Heart right ventricle (tissue), 16 donors: ENCODE results near the gene CALR. TPM values are rescaled to one million over a fixed set of nuclear protein-coding genes. Genes with fewer than 3 reads are reported as not detected.

Experiments used
- ATAC-seq, 8 donors: fragments of 200-7000 bp; cut with Tn5 transposase; one replicate each; pipeline ENCODE4 v1.9.1; 2020; ENCODE audit warnings: mild to moderate bottlenecking in 8 of 8, moderate library complexity in 8 of 8, moderate number of reproducible peaks in 1 of 8
- DNase-seq, 2 donors: peaks; one replicate each; pipeline ENCODE4 v3.0.0-alpha.2; 2020
- H3K27ac ChIP-seq, 10 donors: fragments of 200-600 bp; sonication (generic) in 2 of 10; one replicate each; pipeline versions ENCODE4 v1.5.0 to v1.8.0; 2020 to 2022; ENCODE audit warnings: mild to moderate bottlenecking in 3 of 10
- H3K27me3 ChIP-seq, 7 donors: fragments of 200-600 bp; one replicate each; pipeline ENCODE4 v1.8.0; 2021 to 2022; ENCODE audit warnings: mild to moderate bottlenecking in 2 of 7
- H3K36me3 ChIP-seq, 9 donors: fragments of 200-600 bp; sonication (generic) in 1 of 9; one replicate each; pipeline versions ENCODE4 v1.5.0 to v1.8.0; 2020 to 2022; ENCODE audit warnings: mild to moderate bottlenecking in 2 of 9
- H3K4me1 ChIP-seq, 9 donors: fragments of 200-600 bp; sonication (generic) in 1 of 9; one replicate each; pipeline versions ENCODE4 v1.5.0 to v1.8.0; 2020 to 2022; ENCODE audit warnings: mild to moderate bottlenecking in 4 of 9
- H3K4me3 ChIP-seq, 10 donors: fragments of 200-600 bp; sonication (generic) in 2 of 10; one replicate each; pipeline versions ENCODE4 v1.5.0 to v1.8.0; 2020 to 2022; ENCODE audit warnings: mild to moderate bottlenecking in 7 of 10, moderate library complexity in 2 of 10
- H3K9me3 ChIP-seq, 11 donors: fragments of 200-600 bp in 10 of 11; sonication (generic) in 2 of 11; one replicate each; pipeline versions ENCODE4 v1.5.0 to v1.8.0; 2013 to 2022; ENCODE audit warnings: mild to moderate bottlenecking in 2 of 11, control low read depth in 1 of 11, moderate library complexity in 1 of 11
- CTCF ChIP-seq, 9 donors: fragments of 200-600 bp; sonication (generic) in 2 of 9; IDR thresholded peaks; one replicate each; pipeline versions ENCODE4 v1.5.0 to v1.8.0; 2021 to 2022; ENCODE audit warnings: antibody characterized with exemption in 9 of 9, mild to moderate bottlenecking in 5 of 9, moderate library complexity in 1 of 9
- WGBS, 2 donors: extraction: QIAGEN DNeasy Blood & Tissue Kit; methylation state at CpG; one replicate each; pipeline ENCODE4 v1.1.7; 2013; ENCODE audit warnings: inconsistent platforms in 1 of 2; 5-methylcytosine and 5-hydroxymethylcytosine counted together
- intact Hi-C, 10 donors: fragments of 100-400 bp; cut with DNase I; formaldehyde crosslinking; loops; one replicate each; pipeline versions ENCODE4 v1.11.1 to v1.14.2; 2022
- polyA plus RNA-seq, 2 donors: library from polyadenylated mRNA; stranded (reverse); fragments of 200-250 nt; gene quantifications; one replicate each; pipeline ENCODE4 v1.2.3, GENCODE V29; 2013
- total RNA-seq, 10 donors: library from RNA; stranded (reverse); fragmentation: NEBNext Ultra II Directional in 3 of 10; extraction: Animal tissue kit (Norgen Biotek cat#: 25700) in 3 of 10; gene quantifications; one replicate each; pipeline versions ENCODE4 v1.2.1 to v1.2.4, GENCODE V29; 2021 to 2023
- donor health status: Arrhythmogenic right ventricular cardiomyopathy.
- donor health status: ischemic (EF 13 %, LVEDD 7.1; RV severe dilation, severe dysfunction).
- donor health status: healthy with polysubstance abuse.
- donor health status: DM: no; HTN: yes; CAD: no.
- donor health status: DM: no; HTN: no; CAD: no.
- donor health status: ischemic (EF 25% LVEDD 6.9; RV normal size, moderate dysfunction).
- donor health status: ischemic (EF 25% LVEDD 5.7; RV mildly dilated, moderate dysfunction).
- donor health status: healthy.
- donor health status: DM: yes; HTN: yes; CAD: no.
- donor health status: Ischemic cardiomyopathy.
- donor health status: ischemic (EF 35%, LVEDD 5.7; RV mildly dilated, moderate dysfunction).
- donor health status: nonischemic (EF 11% LVEDD 7.7; RV severe dilation, severe dysfunction).
- donor health status: DM: yes; HTN: yes; CAD: no.
- donor health status: PGD.
- donor health status: ischemic (EF 29% LVEDD 5.4; RV normal size, mild dysfunction).
- donor health status: nonischemic (EF 23%, LVEDD 6.1; RV moderate dilation, normal function).

Gene CALR
- total and polyA plus RNA-seq, 12 donors: 197 to 830 (median 348) TPM

- DNase-seq (peak; percentile 68 to 69), ATAC-seq (peak; percentile 75 to 84 (median 76))
- TF ChIP-seq CTCF (IDR thresholded peaks at IDR 0.05): no peak
- H3K36me3 ChIP-seq: peaks cover 6 to 84% (median 65%) of the 10 kb centered on the region in 9 donors
- H3K4me3 ChIP-seq: peak overlapping the region; percentile 83 to 97 (median 92)
- H3K9me3 ChIP-seq: no peaks in the 10 kb centered on the region
- H3K27ac ChIP-seq: peak overlapping the region; percentile 81 to 98 (median 95)
- WGBS, 2 donors: 0 to 1% methylated on average over 40 of the region's 40 CpGs
- peaks cover 7 to 72% (median 28%) of the 10 kb centered on the region in 9 donors for H3K4me1 ChIP-seq
- intact Hi-C loops: no loop called here
- H3K27me3 ChIP-seq: no peaks in the 10 kb centered on the region
Measured at GRCh38 chr19:12946092-12946721, 7.8 kb downstream of the CALR start.

DNA sequence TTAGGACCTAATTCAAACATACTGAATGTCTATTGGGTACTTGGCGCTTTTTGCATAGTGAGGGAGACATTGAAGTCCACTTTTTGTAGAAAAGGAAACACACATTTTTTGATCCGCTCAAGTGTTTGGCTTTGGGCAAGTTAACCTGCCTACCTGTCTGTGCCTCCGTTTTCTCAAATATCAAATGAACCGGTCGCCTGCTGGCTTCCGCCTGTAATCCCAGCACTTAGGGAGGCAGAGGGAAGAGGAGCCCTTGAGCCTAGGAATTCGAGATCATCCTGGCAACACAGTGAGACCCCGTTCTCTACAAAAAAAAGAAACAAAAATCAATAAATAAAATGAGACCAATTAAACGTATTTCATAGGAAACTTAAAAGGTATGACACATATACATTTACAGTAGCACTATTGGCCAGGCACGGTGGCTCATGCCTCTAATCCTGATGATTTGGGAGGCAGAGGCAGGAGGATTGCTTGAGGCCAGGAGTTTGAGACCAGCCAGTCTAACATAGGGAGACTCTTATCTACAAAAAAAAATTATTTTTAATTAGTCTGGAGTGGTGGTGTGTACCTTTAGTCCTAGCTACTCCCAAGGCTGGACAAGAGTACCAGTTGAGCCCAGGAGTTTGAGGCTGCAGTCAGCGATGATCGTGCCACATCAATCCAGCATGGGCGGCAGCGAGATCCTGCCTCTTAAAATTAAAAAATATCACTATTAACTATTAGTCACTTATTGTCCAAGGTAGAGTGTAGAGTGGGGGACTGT lies 8.5 kb downstream of the CALR start:
- Histone ChIP-seq H3K4me1 (peaks cover 7 to 69% (median 28%) of the 10 kb centered on the region in 9 donors), H3K9me3 (no peaks in the 10 kb centered on the region), H3K27ac (peak overlapping the region in 7 of 10 donors; percentile 94 to 98 (median 96)), H3K36me3 (peaks cover 6 to 84% (median 64%) of the 10 kb centered on the region in 9 donors), H3K27me3 (no peaks in the 10 kb centered on the region), H3K4me3 (peak overlapping the region; percentile 83 to 97 (median 92))
- DNase-seq (no peak), ATAC-seq (no peak)
- WGBS, 2 donors: 61 to 63% methylated on average over 14 of the region's 14 CpGs
- intact Hi-C loops: no loop called here
- no peak for TF ChIP-seq CTCF (IDR thresholded peaks at IDR 0.05)

DNA sequence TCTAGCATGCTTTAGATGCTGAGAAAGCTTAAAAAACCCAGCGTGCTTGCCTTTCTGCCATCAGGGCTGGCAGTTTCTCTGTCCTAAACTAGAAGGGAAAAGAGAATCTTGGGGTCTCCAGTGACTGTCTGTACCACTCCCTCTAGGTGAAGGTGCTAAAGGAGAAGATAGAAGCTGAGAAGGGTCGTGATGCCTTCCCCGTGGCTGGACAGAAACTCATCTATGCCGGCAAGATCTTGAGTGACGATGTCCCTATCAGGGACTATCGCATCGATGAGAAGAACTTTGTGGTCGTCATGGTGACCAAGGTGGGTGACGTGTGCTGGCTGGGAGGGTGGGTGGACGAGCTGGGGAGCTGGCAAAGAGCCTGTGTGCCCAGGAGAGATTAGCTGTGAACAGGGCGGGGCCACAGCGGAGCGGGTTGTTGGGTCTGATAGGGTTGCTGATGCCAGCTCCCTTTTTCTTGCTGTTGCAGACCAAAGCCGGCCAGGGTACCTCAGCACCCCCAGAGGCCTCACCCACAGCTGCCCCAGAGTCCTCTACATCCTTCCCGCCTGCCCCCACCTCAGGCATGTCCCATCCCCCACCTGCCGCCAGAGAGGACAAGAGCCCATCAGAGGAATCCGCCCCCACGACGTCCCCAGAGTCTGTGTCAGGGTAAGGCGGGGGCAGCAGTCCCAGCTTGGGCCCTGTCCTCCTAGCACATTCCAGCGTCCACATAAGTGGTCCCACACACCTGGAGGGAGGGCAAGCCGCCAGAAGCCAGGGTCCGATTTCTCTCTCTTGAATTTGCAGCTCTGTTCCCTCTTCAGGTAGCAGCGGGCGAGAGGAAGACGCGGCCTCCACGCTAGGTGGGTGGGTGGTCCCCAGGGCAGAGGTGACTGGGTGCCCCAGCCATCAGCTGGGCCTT lies 9.5 kb downstream of the CALR start:
- no peak for DNase-seq
- no peak for TF ChIP-seq CTCF (IDR thresholded peaks at IDR 0.05)
- 78 to 84% methylated on average over 27 to 28 of the region's 28 CpGs for WGBS, 2 donors
- Histone ChIP-seq H3K4me3 (no peak overlapping the region), H3K4me1 (peaks cover 14 to 69% (median 35%) of the 10 kb centered on the region in 9 donors), H3K9me3 (no peaks in the 10 kb centered on the region), H3K27ac (no peak overlapping the region), H3K27me3 (no peaks in the 10 kb centered on the region), H3K36me3 (peaks cover 6 to 84% (median 64%) of the 10 kb centered on the region in 9 donors)
- ATAC-seq: no peak
- intact Hi-C loops: no loop called here
